Upper lobe of left lung (tissue), 4 donors: ENCODE measurements around the gene CLCA1.

Experiments
- EP300 ChIP-seq, 4 donors: sonication (generic); formaldehyde crosslinking; IDR thresholded peaks; one replicate each; pipeline ENCODE4 v1.5.1; 2017; ENCODE audit warnings: antibody characterized with exemption in 4 of 4, control low read depth in 2 of 4
- POLR2AphosphoS5 ChIP-seq, 2 donors: sonication (generic); formaldehyde crosslinking; IDR thresholded peaks; one replicate each; pipeline ENCODE4 v1.5.1; 2017; ENCODE audit warnings: antibody characterized with exemption in 2 of 2

GRCh38 chr1:86491171-86491950 is 22.6 kb downstream of the CLCA1 start:
- TF ChIP-seq POLR2AphosphoS5 (IDR thresholded peaks at IDR 0.05) (no peak), EP300 (IDR thresholded peaks at IDR 0.05) (no peak)
